PC-3 (cell line): ENCODE data around the gene SYMPK.

Experiments
- EZH2phosphoT487 ChIP-seq: fragments of 300-600 bp; sonication (generic); IDR thresholded peaks from 2 replicates; pipeline ENCODE4 v1.6.1; 2018; ENCODE audit warnings: mild to moderate bottlenecking, antibody characterized with exemption, low read length, borderline replicate concordance
- TF ChIP-seq, protein P1 (sequence below): fragments of 300-600 bp; sonication (generic); conservative IDR thresholded peaks from 2 replicates; pipeline ENCODE4 v1.5.1; 2017; ENCODE audit warnings: antibody characterized with exemption, low read depth, mild to moderate bottlenecking, low read length

DNA sequence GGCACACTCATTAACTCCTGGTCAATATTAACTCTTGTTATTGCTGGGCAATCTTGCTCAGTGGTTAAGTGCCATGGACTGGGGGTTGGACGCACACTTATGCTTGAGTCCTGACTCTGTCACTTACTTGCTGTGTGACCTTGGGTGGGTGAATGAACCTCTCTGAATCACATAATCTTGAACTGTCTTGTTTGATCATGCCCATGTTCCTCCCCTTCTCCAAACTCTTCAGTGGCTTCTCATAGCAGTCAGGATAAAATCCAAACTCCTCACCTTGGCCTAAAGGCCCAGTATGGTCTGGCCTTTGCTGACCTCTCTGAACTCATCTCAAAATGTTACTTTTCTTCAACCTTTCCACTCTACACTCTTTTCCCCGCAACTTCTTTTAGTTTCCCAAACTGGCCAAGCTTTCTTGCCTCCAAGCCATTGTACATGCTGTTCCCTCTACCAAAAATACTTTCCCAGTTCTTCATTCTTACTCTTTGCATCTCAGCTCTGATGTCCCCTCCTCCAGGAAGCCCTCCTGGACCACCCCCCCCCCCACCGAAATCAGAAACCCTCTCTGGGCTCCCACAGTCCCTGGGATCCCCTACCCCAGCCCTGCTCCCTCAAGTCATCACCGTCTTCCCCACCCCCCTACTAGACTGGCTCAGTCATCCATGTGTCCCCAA, 37.1 kb upstream of the SYMPK start:
- no peak for TF ChIP-seq EZH2phosphoT487
- TF ChIP-seq, protein P1, sequence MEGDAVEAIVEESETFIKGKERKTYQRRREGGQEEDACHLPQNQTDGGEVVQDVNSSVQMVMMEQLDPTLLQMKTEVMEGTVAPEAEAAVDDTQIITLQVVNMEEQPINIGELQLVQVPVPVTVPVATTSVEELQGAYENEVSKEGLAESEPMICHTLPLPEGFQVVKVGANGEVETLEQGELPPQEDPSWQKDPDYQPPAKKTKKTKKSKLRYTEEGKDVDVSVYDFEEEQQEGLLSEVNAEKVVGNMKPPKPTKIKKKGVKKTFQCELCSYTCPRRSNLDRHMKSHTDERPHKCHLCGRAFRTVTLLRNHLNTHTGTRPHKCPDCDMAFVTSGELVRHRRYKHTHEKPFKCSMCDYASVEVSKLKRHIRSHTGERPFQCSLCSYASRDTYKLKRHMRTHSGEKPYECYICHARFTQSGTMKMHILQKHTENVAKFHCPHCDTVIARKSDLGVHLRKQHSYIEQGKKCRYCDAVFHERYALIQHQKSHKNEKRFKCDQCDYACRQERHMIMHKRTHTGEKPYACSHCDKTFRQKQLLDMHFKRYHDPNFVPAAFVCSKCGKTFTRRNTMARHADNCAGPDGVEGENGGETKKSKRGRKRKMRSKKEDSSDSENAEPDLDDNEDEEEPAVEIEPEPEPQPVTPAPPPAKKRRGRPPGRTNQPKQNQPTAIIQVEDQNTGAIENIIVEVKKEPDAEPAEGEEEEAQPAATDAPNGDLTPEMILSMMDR: no peak
